KMS-11 (cell line): ENCODE results near the gene ST7.

ENCODE experiments used
- H2AFZ ChIP-seq: fragments of 200-600 bp; sonication (generic); 2 replicates; pipeline ENCODE4 v1.6.1; 2016; ENCODE audit warnings: antibody characterized with exemption, mixed run types, low read depth
- H3K27ac ChIP-seq: fragments of 200-600 bp; sonication (generic); 2 replicates; pipeline ENCODE4 v1.6.1; 2016; ENCODE audit warnings: mild to moderate bottlenecking, mixed run types
- H3K27me3 ChIP-seq: fragments of 200-600 bp; sonication (generic); 2 replicates; pipeline ENCODE4 v1.6.1; 2017; ENCODE audit warnings: mild to moderate bottlenecking, low read depth, mixed run types, moderate library complexity; ENCODE audit not compliant: insufficient read depth
- H3K36me3 ChIP-seq: fragments of 200-600 bp; sonication (generic); 2 replicates; pipeline ENCODE4 v1.6.1; 2017; ENCODE audit warnings: mild to moderate bottlenecking, mixed run types; ENCODE audit not compliant: insufficient read depth
- H3K4me1 ChIP-seq: fragments of 200-600 bp; sonication (generic); 2 replicates; pipeline ENCODE4 v1.6.1; 2016; ENCODE audit warnings: mild to moderate bottlenecking, low read depth, mixed run types; ENCODE audit not compliant: poor library complexity, severe bottlenecking
- H3K4me2 ChIP-seq: fragments of 200-600 bp; sonication (generic); 2 replicates; pipeline ENCODE4 v1.7.0; 2016; ENCODE audit warnings: mild to moderate bottlenecking, mixed run types
- H3K4me3 ChIP-seq: fragments of 200-600 bp; sonication (generic); IDR thresholded peaks from 2 replicates; pipeline ENCODE4 v1.6.1; 2017; ENCODE audit warnings: low read depth, low read length, mixed read lengths; ENCODE audit not compliant: insufficient read depth
- H3K79me2 ChIP-seq: fragments of 200-600 bp; sonication (generic); 2 replicates; pipeline ENCODE4 v1.6.1; 2016; ENCODE audit warnings: low read depth, mixed run types; ENCODE audit not compliant: insufficient read depth
- H3K9ac ChIP-seq: fragments of 200-600 bp; sonication (generic); 2 replicates; pipeline ENCODE4 v1.6.1; 2016; ENCODE audit warnings: mild to moderate bottlenecking, mixed run types
- H4K20me1 ChIP-seq: fragments of 200-600 bp; sonication (generic); 2 replicates; pipeline ENCODE4 v1.6.1; 2016; ENCODE audit warnings: mild to moderate bottlenecking, mixed run types; ENCODE audit not compliant: insufficient read depth
- TF ChIP-seq, protein P1 (sequence below): fragments of 200-600 bp; sonication (generic); conservative IDR thresholded peaks from 2 replicates; pipeline ENCODE4 v1.6.1; 2017; ENCODE audit warnings: low read depth, mild to moderate bottlenecking, antibody characterized with exemption, low read length, moderate library complexity, mixed read lengths

Gene ST7

DNA sequence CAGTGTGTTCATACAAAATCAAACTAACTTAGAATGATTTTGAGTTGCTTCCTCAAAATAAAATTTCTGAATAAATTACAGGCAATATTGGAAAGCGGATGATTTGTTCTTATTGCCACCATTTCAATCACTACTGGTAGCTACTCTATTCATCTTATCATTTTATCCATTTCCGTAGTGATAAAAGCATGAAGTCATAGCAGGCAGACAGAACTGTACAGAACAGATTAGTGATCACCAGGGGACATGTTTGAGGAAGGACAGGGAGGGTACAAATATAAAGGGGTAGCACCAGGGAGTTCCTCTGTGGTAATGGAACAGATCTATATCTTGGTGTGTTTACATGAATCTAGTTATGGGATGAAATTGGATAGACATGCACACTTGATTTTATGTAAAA is 231.1 kb downstream of the ST7 start:
- TF ChIP-seq, protein P1, sequence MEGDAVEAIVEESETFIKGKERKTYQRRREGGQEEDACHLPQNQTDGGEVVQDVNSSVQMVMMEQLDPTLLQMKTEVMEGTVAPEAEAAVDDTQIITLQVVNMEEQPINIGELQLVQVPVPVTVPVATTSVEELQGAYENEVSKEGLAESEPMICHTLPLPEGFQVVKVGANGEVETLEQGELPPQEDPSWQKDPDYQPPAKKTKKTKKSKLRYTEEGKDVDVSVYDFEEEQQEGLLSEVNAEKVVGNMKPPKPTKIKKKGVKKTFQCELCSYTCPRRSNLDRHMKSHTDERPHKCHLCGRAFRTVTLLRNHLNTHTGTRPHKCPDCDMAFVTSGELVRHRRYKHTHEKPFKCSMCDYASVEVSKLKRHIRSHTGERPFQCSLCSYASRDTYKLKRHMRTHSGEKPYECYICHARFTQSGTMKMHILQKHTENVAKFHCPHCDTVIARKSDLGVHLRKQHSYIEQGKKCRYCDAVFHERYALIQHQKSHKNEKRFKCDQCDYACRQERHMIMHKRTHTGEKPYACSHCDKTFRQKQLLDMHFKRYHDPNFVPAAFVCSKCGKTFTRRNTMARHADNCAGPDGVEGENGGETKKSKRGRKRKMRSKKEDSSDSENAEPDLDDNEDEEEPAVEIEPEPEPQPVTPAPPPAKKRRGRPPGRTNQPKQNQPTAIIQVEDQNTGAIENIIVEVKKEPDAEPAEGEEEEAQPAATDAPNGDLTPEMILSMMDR: no peak
- H3K4me3 ChIP-seq: no peak overlapping the region
- no peak overlapping the region for H3K27ac ChIP-seq
- H3K27me3 ChIP-seq: no peaks in the 10 kb centered on the region
- no peaks in the 10 kb centered on the region for H3K79me2 ChIP-seq
- no peaks in the 10 kb centered on the region for H4K20me1 ChIP-seq
- H3K4me2 ChIP-seq: no peak overlapping the region
- no peaks in the 10 kb centered on the region for H3K4me1 ChIP-seq
- no peak overlapping the region for H2AFZ ChIP-seq
- no peaks in the 10 kb centered on the region for H3K36me3 ChIP-seq
- H3K9ac ChIP-seq: no peak overlapping the region

DNA sequence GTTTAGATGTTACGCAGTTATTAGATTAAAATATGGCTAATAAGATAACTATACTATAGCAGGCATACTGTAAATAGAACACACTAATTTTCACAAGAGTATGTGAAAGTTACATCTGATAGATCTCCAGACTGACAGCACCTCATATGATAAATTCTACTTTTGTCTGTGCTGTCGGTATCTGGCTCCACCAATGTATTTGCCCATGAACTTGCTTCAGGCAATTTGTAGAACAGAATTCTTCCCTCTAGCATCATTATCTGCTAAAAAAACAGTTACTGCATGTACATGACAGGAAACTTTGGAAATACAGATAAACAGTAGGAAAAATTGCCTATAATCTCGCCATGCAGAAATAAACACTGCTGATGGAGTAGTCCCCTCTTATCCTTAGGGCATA is 231.8 kb downstream of the ST7 start:
- no peak overlapping the region for H3K4me3 ChIP-seq
- no peak overlapping the region for H3K27ac ChIP-seq
- no peak overlapping the region for H2AFZ ChIP-seq
- H4K20me1 ChIP-seq: no peaks in the 10 kb centered on the region
- no peaks in the 10 kb centered on the region for H3K36me3 ChIP-seq
- no peaks in the 10 kb centered on the region for H3K27me3 ChIP-seq
- no peak overlapping the region for H3K4me2 ChIP-seq
- no peaks in the 10 kb centered on the region for H3K79me2 ChIP-seq
- TF ChIP-seq, protein P1: no peak
- H3K4me1 ChIP-seq: no peaks in the 10 kb centered on the region
- H3K9ac ChIP-seq: no peak overlapping the region

DNA sequence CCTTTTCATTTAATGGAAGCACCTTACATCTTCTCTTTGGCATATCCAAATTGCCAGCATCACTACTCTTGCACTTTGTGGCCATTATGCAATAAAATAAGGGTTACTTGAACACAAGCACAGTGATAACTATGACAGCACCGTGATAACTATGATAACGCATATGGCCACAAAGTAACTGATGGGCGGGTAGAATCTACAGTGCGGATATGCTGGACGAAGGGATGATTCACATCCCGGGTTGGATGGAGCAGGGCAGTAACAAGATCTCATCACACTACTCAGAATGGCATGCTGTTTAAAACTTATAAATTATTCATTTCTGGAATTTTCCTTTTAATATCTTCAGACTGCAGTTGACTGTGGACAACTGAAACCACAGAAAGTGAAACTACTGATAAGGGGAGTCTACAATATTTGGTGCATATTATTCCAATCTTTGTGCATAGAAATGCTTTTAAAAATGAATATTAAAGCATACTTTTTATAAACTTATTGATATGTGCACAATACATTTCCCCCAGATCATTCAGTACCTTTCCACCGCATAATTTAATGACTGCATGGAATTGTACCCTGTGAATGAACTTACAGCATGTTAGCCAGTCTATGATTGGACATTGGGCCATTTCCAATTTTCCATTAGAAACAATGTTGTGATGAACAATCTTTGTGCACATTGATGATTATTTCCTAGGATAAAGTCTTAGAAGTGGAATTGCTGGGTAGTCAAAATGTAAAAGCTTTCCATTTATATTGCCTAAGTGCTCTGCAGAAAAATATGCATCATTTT is 233.1 kb downstream of the ST7 start:
- Histone ChIP-seq H3K4me3 (no peak overlapping the region), H3K4me1 (peaks cover 5% of the 10 kb centered on the region), H4K20me1 (no peaks in the 10 kb centered on the region), H3K27me3 (no peaks in the 10 kb centered on the region), H3K27ac (no peak overlapping the region), H3K4me2 (no peak overlapping the region), H2AFZ (no peak overlapping the region), H3K9ac (no peak overlapping the region), H3K36me3 (no peaks in the 10 kb centered on the region), H3K79me2 (no peaks in the 10 kb centered on the region)
- TF ChIP-seq, protein P1: no peak

DNA sequence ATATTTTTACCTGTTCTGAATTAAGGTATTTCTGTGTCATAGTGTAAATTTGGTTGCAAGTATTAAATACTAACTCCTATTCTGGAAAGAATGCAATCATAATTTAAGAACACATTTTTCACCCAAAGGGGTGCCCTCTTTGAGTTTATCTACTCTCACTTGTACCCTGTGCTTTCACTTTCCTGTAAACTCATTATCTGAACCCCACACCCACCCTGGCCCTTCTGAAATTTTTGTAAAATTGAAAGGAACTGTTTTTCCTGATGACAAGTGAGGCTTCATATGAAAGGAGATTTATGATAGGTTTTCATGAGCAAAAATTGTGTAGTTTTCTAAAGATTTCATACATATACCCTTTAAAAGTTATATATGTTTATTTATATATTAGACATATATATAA is 235.1 kb downstream of the ST7 start:
- Histone ChIP-seq H3K36me3 (no peaks in the 10 kb centered on the region), H3K4me1 (peaks cover 12% of the 10 kb centered on the region), H3K4me3 (no peak overlapping the region), H3K79me2 (no peaks in the 10 kb centered on the region), H3K4me2 (no peak overlapping the region), H2AFZ (no peak overlapping the region), H4K20me1 (no peaks in the 10 kb centered on the region), H3K9ac (no peak overlapping the region), H3K27me3 (no peaks in the 10 kb centered on the region), H3K27ac (no peak overlapping the region)
- TF ChIP-seq, protein P1: no peak
